ENCODE measurements around the gene MAD1L1. TPM values are rescaled to one million over a fixed set of nuclear protein-coding genes. Genes with fewer than 3 reads are reported as not detected.

MAD1L1 gene
- total and polyA plus RNA-seq, 5 donors from 2014 or later, result 225 to 380 (median 300) TPM

GRCh38 chr7:1873421-1873820, 359.3 kb downstream of the MAD1L1 start:
- ATAC-seq (ENCODE audit: low read depth in 2 of 2) (no peak), DNase-seq (no peak)
- Mint-ChIP-seq H3K9me3 (peaks cover 0 to 5% (median 0%) of the 10 kb centered on the region in 7 donors), H3K36me3 (peaks cover 8% of the 10 kb centered on the region), H3K4me3 (no peak overlapping the region), H3K27ac (no peak overlapping the region), H3K27me3 (no peaks in the 10 kb centered on the region), H3K4me1 (peaks cover 0 to 22% (median 2%) of the 10 kb centered on the region in 4 donors)
- peaks cover 4 to 8% of the 10 kb centered on the region in 2 experiments for H3K9me3 ChIP-seq (ENCODE audit: control insufficient read depth in 2 of 2, low read length in 2 of 2)
- H3K27ac ChIP-seq (ENCODE audit: insufficient read depth, low read length, poor library complexity, severe bottlenecking), result no peak overlapping the region
- H3K4me3 ChIP-seq (ENCODE audit: low read depth, low read length), result no peak overlapping the region
- peaks cover 10% of the 10 kb centered on the region for H3K36me3 ChIP-seq (ENCODE audit: control insufficient read depth, insufficient read depth, low read length)
- peaks cover 3% of the 10 kb centered on the region for H3K4me1 ChIP-seq (ENCODE audit: control insufficient read depth, insufficient read depth, low read length, poor library complexity, severe bottlenecking)
- H3K27me3 ChIP-seq (ENCODE audit: control insufficient read depth, insufficient read depth, low read length), result no peaks in the 10 kb centered on the region

- Histone ChIP-seq H3K27me3 (ENCODE audit: control insufficient read depth, insufficient read depth, low read length) (no peaks in the 10 kb centered on the region), H3K27ac (ENCODE audit: insufficient read depth, low read length, poor library complexity, severe bottlenecking) (no peak overlapping the region), H3K36me3 (ENCODE audit: control insufficient read depth, insufficient read depth, low read length) (peaks cover 10% of the 10 kb centered on the region), H3K9me3 (ENCODE audit: control insufficient read depth in 2 of 2, low read length in 2 of 2) (peaks cover 4% of the 10 kb centered on the region in 2 experiments), H3K4me3 (ENCODE audit: low read depth, low read length) (no peak overlapping the region), H3K4me1 (ENCODE audit: control insufficient read depth, insufficient read depth, low read length, poor library complexity, severe bottlenecking) (peaks cover 3% of the 10 kb centered on the region)
- DNase-seq, result no peak
- H3K4me3 Mint-ChIP-seq, result no peak overlapping the region
- H3K27ac Mint-ChIP-seq, result no peak overlapping the region
- H3K9me3 Mint-ChIP-seq, result peaks cover 0 to 4% (median 0%) of the 10 kb centered on the region in 7 donors
- H3K4me1 Mint-ChIP-seq, result peaks cover 0 to 20% (median 1%) of the 10 kb centered on the region in 4 donors
- no peak for ATAC-seq (ENCODE audit: low read depth in 2 of 2)
- peaks cover 4% of the 10 kb centered on the region for H3K36me3 Mint-ChIP-seq
- no peaks in the 10 kb centered on the region for H3K27me3 Mint-ChIP-seq
Measured at GRCh38 chr7:1873070-1873405, 359.7 kb downstream of the MAD1L1 start.

DNA sequence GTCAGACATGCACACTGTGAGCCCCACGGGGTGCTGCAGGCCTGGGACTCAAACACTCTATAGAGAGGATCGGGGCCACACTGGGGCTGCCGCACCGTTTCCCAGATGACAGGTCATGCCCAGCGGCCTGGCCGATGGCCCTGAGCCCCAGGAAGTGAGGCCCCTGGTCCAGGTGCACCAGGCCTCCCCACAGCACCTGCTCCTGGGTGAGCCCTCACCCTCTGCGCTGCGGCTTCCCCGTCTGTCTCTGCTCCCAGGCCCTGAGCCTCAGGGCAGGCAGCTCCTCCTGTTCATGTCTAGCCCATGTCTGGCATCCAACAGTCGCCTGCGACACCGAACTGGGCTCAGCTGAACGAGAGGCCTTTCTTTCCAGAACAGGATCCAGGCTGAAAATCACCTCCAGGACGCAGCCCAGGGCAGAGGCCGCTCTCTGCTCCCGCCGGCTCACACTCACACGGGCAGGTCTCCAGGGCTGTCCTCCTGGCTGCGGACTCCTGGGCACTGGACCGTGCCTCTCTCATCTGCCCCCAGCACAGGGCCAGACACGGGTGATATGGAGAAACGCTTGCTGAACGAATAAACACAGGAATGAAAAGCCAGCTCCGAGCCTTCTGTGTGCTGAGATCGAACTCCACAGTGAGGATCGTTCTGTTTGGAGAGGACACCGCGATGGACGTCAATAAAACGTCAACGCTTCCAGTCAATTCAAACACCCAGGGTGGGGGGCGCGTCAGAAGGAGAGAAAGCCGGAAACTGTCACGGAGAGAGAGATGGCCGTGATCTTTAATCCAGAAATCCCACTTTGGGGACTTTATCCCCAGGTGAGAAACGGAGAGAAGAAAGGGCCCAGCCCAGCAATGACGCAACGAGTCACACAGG, 360.3 kb downstream of the MAD1L1 start:
- H3K27ac ChIP-seq (ENCODE audit: insufficient read depth, low read length, poor library complexity, severe bottlenecking), result no peak overlapping the region
- Mint-ChIP-seq H3K27ac (no peak overlapping the region), H3K9me3 (peaks cover 0 to 1% (median 0%) of the 10 kb centered on the region in 7 donors), H3K27me3 (no peaks in the 10 kb centered on the region), H3K36me3 (peaks cover 4% of the 10 kb centered on the region), H3K4me3 (no peak overlapping the region), H3K4me1 (peaks cover 0 to 20% (median 2%) of the 10 kb centered on the region in 4 donors)
- H3K4me1 ChIP-seq (ENCODE audit: control insufficient read depth, insufficient read depth, low read length, poor library complexity, severe bottlenecking), result peaks cover 3% of the 10 kb centered on the region
- H3K36me3 ChIP-seq (ENCODE audit: control insufficient read depth, insufficient read depth, low read length), result peaks cover 7% of the 10 kb centered on the region
- ATAC-seq (ENCODE audit: low read depth in 2 of 2), result no peak
- H3K4me3 ChIP-seq (ENCODE audit: low read depth, low read length), result no peak overlapping the region
- no peaks in the 10 kb centered on the region for H3K27me3 ChIP-seq (ENCODE audit: control insufficient read depth, insufficient read depth, low read length)
- no peaks in the 10 kb centered on the region for H3K9me3 ChIP-seq (ENCODE audit: control insufficient read depth in 2 of 2, low read length in 2 of 2)
- no peak for DNase-seq

- no peak overlapping the region for H3K4me3 ChIP-seq (ENCODE audit: low read depth, low read length)
- ATAC-seq (ENCODE audit: low read depth in 2 of 2) (no peak), DNase-seq (no peak)
- H3K9me3 Mint-ChIP-seq, result no peaks in the 10 kb centered on the region
- no peaks in the 10 kb centered on the region for H3K9me3 ChIP-seq (ENCODE audit: control insufficient read depth in 2 of 2, low read length in 2 of 2)
- H3K27me3 ChIP-seq (ENCODE audit: control insufficient read depth, insufficient read depth, low read length), result no peaks in the 10 kb centered on the region
- no peaks in the 10 kb centered on the region for H3K4me1 ChIP-seq (ENCODE audit: control insufficient read depth, insufficient read depth, low read length, poor library complexity, severe bottlenecking)
- peaks cover 8% of the 10 kb centered on the region for H3K36me3 Mint-ChIP-seq
- peaks cover 12% of the 10 kb centered on the region for H3K36me3 ChIP-seq (ENCODE audit: control insufficient read depth, insufficient read depth, low read length)
- H3K27me3 Mint-ChIP-seq, result no peaks in the 10 kb centered on the region
- no peak overlapping the region for H3K27ac ChIP-seq (ENCODE audit: insufficient read depth, low read length, poor library complexity, severe bottlenecking)
- H3K4me3 Mint-ChIP-seq, result no peak overlapping the region
- H3K4me1 Mint-ChIP-seq, result peaks cover 0 to 13% (median under 1%) of the 10 kb centered on the region in 4 donors
- H3K27ac Mint-ChIP-seq, result no peak overlapping the region
Measured at GRCh38 chr7:1869452-1870130, 363.2 kb downstream of the MAD1L1 start.

- ATAC-seq (ENCODE audit: low read depth in 2 of 2) (no peak), DNase-seq (no peak)
- Mint-ChIP-seq H3K36me3 (peaks cover 8% of the 10 kb centered on the region), H3K4me3 (no peak overlapping the region), H3K9me3 (no peaks in the 10 kb centered on the region), H3K27me3 (no peaks in the 10 kb centered on the region), H3K27ac (no peak overlapping the region), H3K4me1 (peaks cover 0 to 13% (median under 1%) of the 10 kb centered on the region in 4 donors)
- no peak overlapping the region for H3K27ac ChIP-seq (ENCODE audit: insufficient read depth, low read length, poor library complexity, severe bottlenecking)
- H3K27me3 ChIP-seq (ENCODE audit: control insufficient read depth, insufficient read depth, low read length), result no peaks in the 10 kb centered on the region
- no peak overlapping the region for H3K4me3 ChIP-seq (ENCODE audit: low read depth, low read length)
- H3K36me3 ChIP-seq (ENCODE audit: control insufficient read depth, insufficient read depth, low read length), result peaks cover 15% of the 10 kb centered on the region
- no peaks in the 10 kb centered on the region for H3K4me1 ChIP-seq (ENCODE audit: control insufficient read depth, insufficient read depth, low read length, poor library complexity, severe bottlenecking)
- no peaks in the 10 kb centered on the region for H3K9me3 ChIP-seq (ENCODE audit: control insufficient read depth in 2 of 2, low read length in 2 of 2)
Measured at GRCh38 chr7:1868516-1869165, 364.1 kb downstream of the MAD1L1 start.

DNA sequence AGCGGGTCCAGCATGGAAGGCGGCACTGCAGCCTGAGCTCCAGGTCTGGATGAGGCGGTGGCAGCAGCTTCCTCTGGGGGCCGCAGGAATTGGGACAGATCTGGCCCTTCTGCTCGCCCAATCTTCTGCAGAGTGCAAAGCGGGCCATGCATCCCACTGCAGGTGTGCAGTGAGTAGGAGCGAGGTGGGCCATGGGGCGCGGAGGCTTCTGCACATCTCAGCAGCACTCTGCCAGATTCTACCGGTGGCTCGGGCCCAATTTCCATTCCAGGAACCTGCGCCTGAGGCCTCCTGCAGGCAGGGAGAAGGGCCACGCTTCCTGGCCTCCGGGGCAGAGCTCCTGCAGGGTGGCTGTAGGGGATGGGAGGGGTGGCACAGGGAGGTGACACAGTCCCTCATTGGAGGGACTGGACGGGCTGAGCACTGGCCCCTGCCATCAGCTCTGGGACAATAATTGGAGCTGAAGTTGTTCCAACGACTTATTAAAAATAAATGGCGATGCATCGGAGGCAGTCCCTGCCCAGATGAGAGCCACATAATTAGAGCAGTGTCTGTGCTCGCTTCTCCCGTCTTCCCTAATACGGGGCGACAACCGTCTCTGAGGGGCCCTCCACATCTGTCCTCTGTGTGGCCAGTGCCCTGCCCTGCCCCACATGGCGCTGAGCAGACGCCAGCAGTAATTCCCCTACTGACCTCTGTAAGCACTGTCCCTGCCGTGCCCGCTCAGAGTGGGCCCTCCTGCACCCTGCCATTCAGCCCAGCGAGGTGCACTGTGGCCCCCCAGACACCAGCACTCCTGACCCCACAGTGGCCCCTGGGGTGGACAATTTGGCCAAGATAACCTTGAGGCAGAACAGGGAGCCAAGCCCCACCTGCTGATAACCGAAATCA, 365.1 kb downstream of the MAD1L1 start:
- H3K27me3 Mint-ChIP-seq, result no peaks in the 10 kb centered on the region
- Histone ChIP-seq H3K9me3 (ENCODE audit: control insufficient read depth in 2 of 2, low read length in 2 of 2) (no peaks in the 10 kb centered on the region), H3K36me3 (ENCODE audit: control insufficient read depth, insufficient read depth, low read length) (peaks cover 12% of the 10 kb centered on the region), H3K4me1 (ENCODE audit: control insufficient read depth, insufficient read depth, low read length, poor library complexity, severe bottlenecking) (no peaks in the 10 kb centered on the region), H3K4me3 (ENCODE audit: low read depth, low read length) (no peak overlapping the region), H3K27me3 (ENCODE audit: control insufficient read depth, insufficient read depth, low read length) (no peaks in the 10 kb centered on the region), H3K27ac (ENCODE audit: insufficient read depth, low read length, poor library complexity, severe bottlenecking) (no peak overlapping the region)
- H3K36me3 Mint-ChIP-seq, result peaks cover 8% of the 10 kb centered on the region
- no peak for DNase-seq
- no peaks in the 10 kb centered on the region for H3K9me3 Mint-ChIP-seq
- peaks cover 0 to 14% (median under 1%) of the 10 kb centered on the region in 4 donors for H3K4me1 Mint-ChIP-seq
- H3K27ac Mint-ChIP-seq, result no peak overlapping the region
- ATAC-seq (ENCODE audit: low read depth in 2 of 2), result no peak
- no peak overlapping the region for H3K4me3 Mint-ChIP-seq

- Histone ChIP-seq H3K27ac (ENCODE audit: insufficient read depth, low read length, poor library complexity, severe bottlenecking) (no peak overlapping the region), H3K4me1 (ENCODE audit: control insufficient read depth, insufficient read depth, low read length, poor library complexity, severe bottlenecking) (no peaks in the 10 kb centered on the region), H3K9me3 (ENCODE audit: control insufficient read depth in 2 of 2, low read length in 2 of 2) (no peaks in the 10 kb centered on the region), H3K36me3 (ENCODE audit: control insufficient read depth, insufficient read depth, low read length) (peaks cover 10% of the 10 kb centered on the region), H3K27me3 (ENCODE audit: control insufficient read depth, insufficient read depth, low read length) (no peaks in the 10 kb centered on the region), H3K4me3 (ENCODE audit: low read depth, low read length) (no peak overlapping the region)
- ATAC-seq (ENCODE audit: low read depth in 2 of 2) (no peak), DNase-seq (no peak)
- Mint-ChIP-seq H3K4me1 (peaks cover 0 to 18% (median under 1%) of the 10 kb centered on the region in 4 donors), H3K4me3 (no peak overlapping the region), H3K36me3 (peaks cover 7% of the 10 kb centered on the region), H3K27ac (peak overlapping the region in 1 of 3 donors; percentile 63), H3K9me3 (no peaks in the 10 kb centered on the region), H3K27me3 (no peaks in the 10 kb centered on the region)
Measured at GRCh38 chr7:1866601-1867000, 366.1 kb downstream of the MAD1L1 start.
